ENCODE data around the gene CRY2. TPM values are rescaled to one million over a fixed set of nuclear protein-coding genes. Genes with fewer than 3 reads are reported as not detected.

Gene CRY2
- total and polyA plus RNA-seq, 2 of the 8 experiments (the other 6 are each of a cell fraction or from before 2014, with no cell fraction given), result 8.0 to 9.4 TPM

- Histone ChIP-seq H2BK120ac (replicated peaks; ENCODE audit: low read depth, low read length) (no peak overlapping the region), H3K9me3 (ENCODE audit: insufficient read depth in 2 of 2, low read depth in 1 of 2, low read length in 1 of 2) (no peaks in the 10 kb centered on the region), H3K79me2 (ENCODE audit: control insufficient read depth in 1 of 2, insufficient read depth in 2 of 2, low read length in 2 of 2) (0 out of 4 replicates have a peak, but pooled peaks cover 0 to 5% of the 10 kb centered on the region in 2 experiments), H2BK15ac (ENCODE audit: low read length) (no peak overlapping the region), H2AK5ac (ENCODE audit: low read depth, low read length) (no peak overlapping the region), H4K20me1 (replicated peaks in 1 of 2; ENCODE audit: control insufficient read depth in 1 of 2, insufficient read depth in 2 of 2, low read length in 2 of 2) (peaks cover 2 to 13% of the 10 kb centered on the region in 2 experiments), H3K56ac (replicated peaks; ENCODE audit: insufficient read length, low read depth, low read length) (no peak overlapping the region), H2BK12ac (ENCODE audit: low read depth, low read length) (no peak overlapping the region), H3K9ac (replicated peaks in 1 of 4; ENCODE audit: extremely low read depth in 1 of 4, low read depth in 3 of 4, low read length in 3 of 4) (no peak overlapping the region), H4K5ac (ENCODE audit: insufficient read length, low read depth, low read length) (no peak overlapping the region), H3K79me1 (ENCODE audit: low read depth, low read length) (peaks cover 2% of the 10 kb centered on the region; the same call in 1 of the 2 replicates), H2BK20ac (ENCODE audit: low read length) (no peak overlapping the region), H2AFZ (ENCODE audit: low read length) (no peak overlapping the region), H3K4ac (replicated peaks; ENCODE audit: insufficient read length, low read depth, low read length) (no peak overlapping the region), H4K8ac (ENCODE audit: extremely low read depth, insufficient read depth, low read length) (no peak overlapping the region), H3K36me3 (ENCODE audit: control insufficient read depth in 2 of 4, insufficient read depth in 4 of 4, low read length in 3 of 4) (peaks cover 0 to 4% (median 3%) of the 10 kb centered on the region in 4 experiments; a peak in 2 of 8 replicates), H3K4me1 (replicated peaks in 1 of 4; ENCODE audit: control insufficient read depth in 3 of 4, insufficient read depth in 4 of 4, low read length in 3 of 4) (peaks cover 6 to 37% (median 16%) of the 10 kb centered on the region in 4 experiments), H3K27me3 (replicated peaks in 1 of 4; ENCODE audit: control insufficient read depth in 3 of 4, extremely low read depth in 1 of 4, insufficient read depth in 3 of 4, low read length in 3 of 4) (peaks cover 0 to 5% (median 0%) of the 10 kb centered on the region in 4 experiments; a peak in 2 of 7 replicates), H4K91ac (replicated peaks; ENCODE audit: insufficient read length, low read length) (no peak overlapping the region), H2BK5ac (ENCODE audit: low read depth, low read length) (no peak overlapping the region), H3K4me2 (ENCODE audit: insufficient read depth in 1 of 2, low read depth in 2 of 2, low read length in 2 of 2) (peak overlapping the region; percentile 7 to 32; a peak in 3 of 4 replicates), H3K23me2 (ENCODE audit: low read depth, low read length) (no peaks in the 10 kb centered on the region; the same call in 1 of the 2 replicates), H3K4me3 (ENCODE audit: extremely low read depth in 1 of 4, insufficient read depth in 2 of 4, low read depth in 3 of 4, low read length in 4 of 4) (peak overlapping the region in 1 of 4 experiments; percentile 6; a peak in 1 of 8 replicates), H3K27ac (ENCODE audit: low read depth, low read length) (no peak overlapping the region), H3K14ac (ENCODE audit: insufficient read length) (no peak overlapping the region), H3K23ac (ENCODE audit: insufficient read length) (no peak overlapping the region), H3K18ac (ENCODE audit: extremely low read depth, low read length) (no peak overlapping the region)
- WGBS, 2 experiments (ENCODE audit: extremely low coverage in 1 of 2, insufficient coverage in 1 of 2, insufficient read length in 1 of 2, insufficient replicate concordance in 2 of 2, low coverage in 1 of 2, low lambda C conversion rate in 2 of 2, missing lambda C conversion rate in 1 of 2), result 20% methylated on average over 4 of the region's 4 CpGs; no CpG with 5 or more reads in 1 of the 2 experiments
- CTCF ChIA-PET (ENCODE audit: partially characterized antibody), result interaction anchor here (0.9 to 1.9 kb wide), 4 partner anchors 11 to 78 kb away, joined by 3 to 6 read pairs (median 4); no protein-coding TSS in a partner anchor
- DNase-seq (ENCODE audit: low read depth in 1 of 2, low spot score in 2 of 2) (no peak), FAIRE-seq (no peak)
- POLR2A ChIA-PET (ENCODE audit: partially characterized antibody), result no interaction called here
- TF ChIP-seq TAF1 (IDR thresholded peaks at IDR 0.05; ENCODE audit: low read depth, low read length), result no peak
- no peak for TF ChIP-seq SIN3A (conservative IDR thresholded peaks at IDR 0.05 in 1 of 2, IDR thresholded peaks at IDR 0.05 in 1 of 2; ENCODE audit: low read depth in 1 of 2, low read length in 2 of 2)
- no peak for TF ChIP-seq CBX8 (IDR thresholded peaks at IDR 0.05; ENCODE audit: borderline replicate concordance, low read depth, low read length)
- TF ChIP-seq MAX (IDR thresholded peaks at IDR 0.05), result no peak
- no peak for TF ChIP-seq NANOG (IDR thresholded peaks at IDR 0.05; ENCODE audit: insufficient read depth, low read depth, low read length, poor library complexity, severe bottlenecking)
- no peak for TF ChIP-seq SIX5 (IDR thresholded peaks at IDR 0.05; ENCODE audit: low read depth, low read length)
- TF ChIP-seq EP300 (IDR thresholded peaks at IDR 0.05; ENCODE audit: borderline replicate concordance in 1 of 2, low read depth in 2 of 2, low read length in 2 of 2), result no peak
- TF ChIP-seq CTCF (IDR thresholded peaks at IDR 0.05; ENCODE audit: control extremely low read depth in 1 of 3, insufficient read depth in 1 of 3, low read depth in 1 of 3, low read length in 3 of 3), result peak; percentile 9 to 29 (median 10); a peak in 2 of 4 replicates
Measured at GRCh38 chr11:45852018-45852711, 4.9 kb downstream of the CRY2 start.

Measured in H1 (cell line).